Lung microvascular endothelial cell (primary cell): ENCODE results near the gene TRMT2A. TPM values are rescaled to one million over a fixed set of nuclear protein-coding genes. Genes with fewer than 3 reads are reported as not detected.

ENCODE experiments used
- DNase-seq, 2 donors: peaks; one replicate each; pipeline versions ENCODE4 v3.0.0 to v3.0.0-alpha.2; 2010; ENCODE audit warnings: low read depth in 2 of 2
- total RNA-seq: library from RNA; depleted of rRNA; stranded (reverse); fragments of >200 nt; gene quantifications from 2 replicates; pipeline ENCODE4 v1.2.1, GENCODE V29; 2014

The TRMT2A gene
- total RNA-seq, 1 donor from 2014 or later = 31.0 TPM

DNA sequence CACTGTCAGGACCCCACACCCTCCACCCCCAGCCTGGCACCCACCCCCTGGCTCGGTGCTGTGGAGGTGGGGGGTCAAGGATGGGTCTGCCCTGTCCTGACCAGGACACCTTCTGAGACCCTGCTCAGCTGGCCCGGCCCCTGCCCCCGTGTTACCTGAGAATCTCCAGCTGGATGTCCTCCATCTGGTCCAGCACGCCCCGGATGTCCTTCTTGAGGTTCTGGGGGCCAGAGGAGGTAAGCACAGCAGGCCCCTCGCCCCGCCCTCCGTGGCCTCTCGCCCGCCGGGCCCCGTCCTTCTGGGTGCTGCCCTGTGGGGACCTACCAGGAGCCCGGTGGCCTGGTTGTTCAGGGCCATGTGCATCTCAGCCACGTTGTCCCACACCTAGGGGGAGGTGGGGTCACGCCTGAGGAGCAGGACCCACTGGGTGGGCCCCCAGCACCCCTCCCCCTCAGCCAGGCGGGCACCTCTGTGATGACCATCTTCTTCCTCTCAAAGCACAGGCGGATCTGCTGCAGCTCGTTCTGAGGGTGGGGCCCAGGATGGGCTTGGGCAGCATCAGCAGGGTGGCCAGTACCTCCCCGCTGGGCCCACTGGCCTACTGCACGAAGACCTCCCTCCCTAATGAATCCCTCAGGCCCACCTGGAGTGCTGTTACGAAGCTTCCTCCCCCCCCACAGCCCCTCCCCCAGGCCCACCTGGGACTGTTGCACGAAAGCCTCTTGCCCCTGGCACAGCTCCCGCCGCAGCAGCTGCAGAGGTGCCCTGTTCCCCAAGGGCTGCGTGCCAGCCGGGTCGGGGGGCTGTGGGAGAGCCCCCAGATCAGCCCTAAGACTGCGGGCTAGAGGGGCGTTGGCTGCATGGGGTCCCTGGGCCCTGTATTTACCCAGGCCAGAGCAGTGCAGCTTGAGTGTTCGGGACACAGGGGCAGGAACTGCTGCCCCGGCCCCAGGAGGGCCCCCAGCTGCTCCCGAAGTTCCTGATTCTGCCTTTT is 32.5 kb upstream of the TRMT2A start:
- DNase-seq = no peak

DNA sequence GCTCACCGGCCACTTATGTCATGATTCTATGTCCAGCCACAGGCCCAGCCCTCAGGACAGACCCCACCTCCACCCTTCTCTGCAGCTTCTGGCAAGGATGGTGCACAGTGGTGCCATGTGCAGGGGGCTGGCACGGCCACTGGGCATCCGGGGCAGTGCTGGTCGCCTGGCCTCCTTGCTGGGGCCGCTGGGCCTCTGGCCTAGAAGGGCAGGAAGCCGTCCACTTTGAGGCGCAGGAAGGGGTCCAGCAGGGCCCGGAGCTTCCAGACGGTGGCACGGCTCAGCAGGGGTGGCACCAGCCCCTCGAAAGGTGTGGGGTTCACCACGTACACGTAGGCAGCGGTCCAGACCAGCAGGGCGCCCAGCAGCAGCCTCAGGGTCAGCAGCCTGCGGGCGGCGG is 31.4 kb upstream of the TRMT2A start:
- no peak for DNase-seq

DNA sequence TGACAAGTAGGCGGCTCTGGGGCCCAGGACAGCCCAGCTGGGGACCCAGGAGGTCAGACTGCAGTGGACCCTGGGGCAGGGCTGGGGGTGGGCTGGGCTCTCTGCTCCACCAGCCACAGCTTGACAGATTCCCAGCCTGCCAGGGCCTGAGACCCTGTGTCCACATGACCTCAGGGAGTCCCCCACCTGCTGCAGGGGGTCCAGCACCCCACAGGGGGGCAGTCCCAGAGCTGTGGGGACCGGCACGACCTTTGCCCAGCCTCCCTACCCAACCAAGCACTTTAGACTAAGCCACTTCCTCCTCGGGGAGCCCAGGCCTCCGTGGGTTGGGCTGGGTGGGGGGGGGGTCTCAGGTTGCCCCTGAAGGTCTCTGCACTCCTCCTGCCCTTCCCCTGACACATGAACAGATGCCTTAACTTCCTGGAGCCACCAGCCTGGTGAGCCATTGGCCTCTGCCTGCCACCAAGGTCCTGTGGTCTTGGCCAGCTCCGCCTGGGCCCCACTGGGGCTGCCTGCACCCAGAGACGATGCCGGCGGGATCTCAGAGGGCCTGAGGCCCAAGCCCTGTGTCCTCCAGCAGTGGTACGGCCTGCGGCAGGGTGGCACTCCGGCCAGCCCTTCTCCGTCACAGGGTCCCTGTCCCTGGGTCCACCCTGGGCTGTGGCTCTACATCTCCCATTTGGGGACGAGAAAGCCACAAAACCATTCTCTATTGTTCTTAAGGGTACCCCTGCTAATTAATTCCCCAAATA is 30.4 kb upstream of the TRMT2A start:
- DNase-seq = no peak

DNA sequence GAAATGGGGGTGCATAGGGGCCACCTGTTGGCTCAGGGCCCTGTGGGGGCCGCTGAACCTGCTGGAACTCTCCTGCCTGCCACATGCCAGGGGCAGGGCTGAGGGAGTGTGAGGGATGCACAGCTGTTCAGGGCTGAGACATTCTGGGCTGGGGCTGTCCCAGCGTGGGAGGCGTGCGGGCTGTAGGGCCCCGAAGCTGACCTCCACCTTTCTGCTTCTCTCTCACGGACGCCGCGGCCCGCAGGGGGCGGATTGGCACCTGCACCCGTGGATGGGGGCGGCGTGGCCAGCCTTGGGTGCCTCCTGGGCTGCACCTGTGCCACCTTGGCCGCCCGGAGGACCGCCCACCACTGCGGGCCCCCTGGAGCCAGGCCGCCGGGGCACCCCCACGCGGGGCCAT is 29.8 kb upstream of the TRMT2A start:
- no peak for DNase-seq

DNA sequence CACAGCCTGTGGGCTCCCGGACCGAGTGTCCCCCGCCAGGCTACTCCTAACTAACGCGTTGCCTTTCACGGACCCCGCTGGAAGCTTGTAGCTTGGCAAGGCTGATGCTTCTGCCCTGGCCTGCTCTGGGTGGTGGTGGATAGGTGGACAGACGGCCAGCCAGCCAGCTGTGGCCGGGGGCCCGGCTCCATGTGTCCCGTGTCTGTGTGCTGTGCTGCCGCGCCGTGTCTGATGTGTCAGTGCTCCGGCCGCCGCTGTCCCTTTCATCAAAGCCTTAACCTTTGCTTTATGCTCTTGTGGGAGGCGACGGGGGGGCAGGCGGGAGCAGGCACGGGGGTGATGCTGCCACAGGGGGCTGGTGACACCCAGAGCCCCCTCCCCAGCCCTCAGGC is 28.8 kb upstream of the TRMT2A start:
- no peak for DNase-seq

DNA sequence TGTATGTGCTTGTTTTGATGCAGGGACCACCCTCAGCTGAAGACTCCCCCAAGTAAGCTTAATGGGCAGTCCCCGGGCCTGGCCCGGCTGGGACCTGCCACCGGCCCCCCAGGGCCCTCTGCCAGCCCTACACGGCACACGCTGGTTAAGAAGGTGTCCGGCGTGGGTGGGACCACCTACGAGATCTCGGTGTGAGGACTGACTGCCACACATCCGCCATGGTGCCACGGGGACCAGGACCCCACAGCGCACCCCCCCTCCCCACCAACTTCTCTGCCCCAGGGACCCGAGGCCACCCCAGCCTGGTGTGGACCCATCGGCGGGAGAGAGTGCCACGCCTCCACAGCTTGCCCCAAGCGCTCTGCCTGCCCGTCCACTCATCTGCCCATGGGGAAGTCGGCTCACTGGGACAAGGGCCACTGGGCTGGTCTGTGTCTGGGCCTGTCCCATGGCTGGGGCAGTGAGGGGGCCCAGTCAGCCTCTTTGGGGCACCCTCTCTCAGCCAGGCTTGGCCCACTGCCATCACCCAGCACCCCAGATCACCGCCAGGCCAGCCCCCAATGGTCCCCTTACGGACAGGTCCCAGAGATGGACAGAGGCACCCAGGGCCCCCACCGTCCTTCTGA is 28.3 kb upstream of the TRMT2A start:
- no peak for DNase-seq

DNA sequence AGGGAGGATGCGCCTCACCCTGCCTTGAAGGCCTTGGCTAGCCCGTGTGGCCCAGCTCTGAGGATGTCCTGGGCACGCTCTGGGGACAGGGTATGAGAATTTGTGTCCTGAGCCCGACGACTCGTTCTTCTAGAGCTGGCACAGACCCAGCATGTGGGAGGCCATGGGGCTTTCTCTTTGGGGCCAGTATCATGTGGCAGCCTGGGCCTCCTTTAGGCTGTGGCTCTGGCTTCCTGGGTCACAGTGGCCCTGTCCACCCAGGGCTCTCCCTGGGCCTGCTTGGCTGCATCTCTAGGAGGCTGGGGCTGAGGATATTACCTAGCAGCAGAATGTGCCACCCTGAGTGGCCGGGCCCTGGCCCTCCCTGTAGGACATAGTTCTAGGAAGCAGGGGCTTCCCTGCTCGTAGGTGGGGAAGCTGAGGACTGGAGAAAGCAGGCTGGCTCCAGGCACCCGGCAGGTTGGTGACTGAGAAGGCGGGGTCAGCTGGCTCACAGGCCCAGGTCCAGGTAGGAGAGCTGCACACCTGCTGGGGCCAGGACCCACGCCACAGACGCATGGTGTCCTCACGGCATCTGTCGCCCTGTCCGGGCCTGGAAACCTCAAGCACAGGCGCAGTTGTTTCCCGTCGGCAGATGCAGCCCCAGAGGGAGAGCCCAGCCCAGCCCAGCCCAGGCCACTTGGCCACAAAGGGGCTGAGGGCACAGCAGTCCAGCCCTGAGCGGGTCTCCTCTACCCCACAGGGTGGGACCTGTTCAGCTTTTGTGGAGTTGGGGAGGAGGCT is 27.0 kb upstream of the TRMT2A start:
- no peak for DNase-seq

DNA sequence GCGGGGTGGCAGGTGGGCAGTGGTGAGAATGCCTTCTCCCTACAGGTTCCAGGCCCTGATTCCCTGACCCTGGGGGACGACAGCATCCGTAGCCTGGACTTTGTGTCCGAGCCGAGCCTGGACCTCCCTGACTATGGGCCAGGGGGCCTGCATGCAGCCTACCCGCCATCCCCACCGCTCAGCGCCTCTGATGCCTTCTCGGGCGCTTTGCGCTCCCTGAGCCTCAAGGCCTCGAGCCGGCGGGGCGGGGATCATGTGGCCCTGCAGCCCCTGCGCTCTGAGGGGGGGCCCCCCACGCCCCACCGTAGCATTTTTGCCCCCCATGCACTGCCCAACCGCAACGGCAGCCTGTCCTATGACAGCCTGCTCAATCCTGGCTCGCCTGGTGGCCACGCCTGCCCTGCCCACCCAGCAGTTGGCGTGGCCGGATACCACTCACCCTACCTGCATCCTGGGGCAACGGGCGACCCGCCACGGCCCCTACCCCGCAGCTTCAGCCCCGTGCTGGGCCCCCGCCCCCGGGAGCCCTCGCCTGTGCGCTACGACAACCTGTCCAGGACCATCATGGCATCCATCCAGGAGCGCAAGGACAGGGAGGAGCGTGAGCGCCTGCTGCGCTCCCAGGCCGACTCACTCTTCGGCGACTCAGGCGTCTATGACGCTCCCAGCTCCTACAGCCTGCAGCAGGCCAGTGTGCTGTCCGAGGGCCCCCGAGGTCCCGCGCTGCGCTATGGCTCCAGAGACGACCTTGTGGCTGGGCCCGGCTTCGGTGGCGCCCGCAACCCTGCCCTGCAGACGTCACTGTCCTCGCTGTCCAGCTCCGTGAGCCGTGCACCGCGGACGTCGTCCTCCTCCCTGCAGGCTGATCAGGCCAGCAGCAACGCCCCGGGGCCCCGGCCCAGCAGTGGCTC is 25.9 kb upstream of the TRMT2A start:
- no peak for DNase-seq

DNA sequence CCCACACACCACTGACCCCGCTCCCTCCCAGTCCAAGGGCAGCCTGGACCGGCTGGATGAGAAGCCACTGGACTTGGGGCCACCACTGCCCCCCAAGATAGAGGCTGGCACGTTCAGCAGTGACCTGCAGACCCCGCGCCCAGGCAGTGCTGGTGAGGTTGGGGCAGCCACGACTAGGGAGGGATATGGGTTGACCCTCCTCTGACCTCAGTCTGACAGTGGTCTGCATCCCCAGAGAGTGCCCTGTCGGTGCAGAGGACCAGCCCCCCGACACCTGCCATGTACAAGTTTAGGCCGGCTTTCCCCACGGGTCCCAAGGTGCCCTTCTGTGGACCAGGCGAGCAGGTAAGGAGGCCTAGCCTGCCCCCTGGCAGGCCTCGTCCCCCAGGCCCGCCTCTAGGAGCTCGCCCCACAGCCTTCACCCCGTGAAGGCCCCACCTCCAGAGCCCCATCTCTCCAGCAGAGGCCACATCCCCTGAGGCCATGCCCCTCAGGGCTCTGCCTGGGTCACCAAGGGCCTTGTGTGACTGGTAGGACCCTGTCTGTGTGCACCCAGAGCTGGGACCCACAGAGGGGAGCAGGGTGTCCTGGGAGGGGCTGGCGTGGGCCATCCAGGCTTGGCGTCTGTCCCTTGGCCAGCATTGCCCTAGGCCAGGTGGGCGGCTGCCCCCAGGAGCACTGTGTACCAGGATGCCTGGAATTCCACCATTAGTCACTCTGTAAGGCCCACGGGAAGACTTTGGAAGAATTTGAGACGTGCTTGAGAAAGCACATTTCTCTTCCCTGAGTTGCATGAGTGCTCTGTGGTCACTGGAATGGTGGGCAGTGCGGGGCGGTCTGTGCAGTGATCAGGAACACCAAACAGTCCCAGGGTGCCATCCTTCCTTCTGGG is 24.4 kb upstream of the TRMT2A start:
- DNase-seq = no peak

DNA sequence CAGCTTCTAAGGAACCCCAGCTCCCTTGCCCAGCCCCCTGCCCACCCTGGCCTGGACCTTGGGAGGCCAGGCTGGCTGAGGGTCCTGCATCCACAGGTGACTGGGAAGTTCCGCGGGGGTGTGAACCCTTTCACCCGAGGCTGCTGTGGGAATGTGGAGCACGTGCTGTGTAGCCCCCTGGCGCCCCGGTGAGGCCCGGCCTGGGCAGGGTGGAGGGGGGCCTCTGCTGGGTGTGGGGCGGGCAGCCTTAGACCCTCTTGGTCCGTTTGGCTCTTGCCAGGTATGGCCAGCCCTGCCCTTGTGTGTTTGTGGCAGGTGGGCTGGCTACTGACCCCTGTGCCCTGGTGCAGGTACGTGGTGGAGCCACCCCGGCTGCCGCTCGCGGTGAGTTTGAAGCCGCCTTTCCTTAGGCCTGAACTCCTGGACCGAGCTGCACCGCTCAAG is 23.5 kb upstream of the TRMT2A start:
- no peak for DNase-seq

DNA sequence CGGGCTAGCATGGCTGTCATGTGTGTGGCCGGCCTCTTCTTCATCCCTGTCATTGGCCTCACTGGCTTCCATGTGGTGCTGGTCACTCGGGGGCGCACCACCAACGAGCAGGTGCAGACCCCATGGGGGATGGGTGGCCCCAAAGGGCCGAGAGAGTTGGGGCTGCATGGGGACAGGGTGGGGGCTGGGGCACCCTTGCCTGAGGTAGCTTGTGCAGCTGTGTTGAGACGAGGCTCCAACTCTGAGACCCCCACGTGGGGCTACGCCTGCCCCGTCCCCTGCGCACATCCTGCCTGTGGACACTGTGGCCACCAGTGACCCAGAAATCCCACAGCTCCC is 23.1 kb upstream of the TRMT2A start:
- DNase-seq = no peak

DNA sequence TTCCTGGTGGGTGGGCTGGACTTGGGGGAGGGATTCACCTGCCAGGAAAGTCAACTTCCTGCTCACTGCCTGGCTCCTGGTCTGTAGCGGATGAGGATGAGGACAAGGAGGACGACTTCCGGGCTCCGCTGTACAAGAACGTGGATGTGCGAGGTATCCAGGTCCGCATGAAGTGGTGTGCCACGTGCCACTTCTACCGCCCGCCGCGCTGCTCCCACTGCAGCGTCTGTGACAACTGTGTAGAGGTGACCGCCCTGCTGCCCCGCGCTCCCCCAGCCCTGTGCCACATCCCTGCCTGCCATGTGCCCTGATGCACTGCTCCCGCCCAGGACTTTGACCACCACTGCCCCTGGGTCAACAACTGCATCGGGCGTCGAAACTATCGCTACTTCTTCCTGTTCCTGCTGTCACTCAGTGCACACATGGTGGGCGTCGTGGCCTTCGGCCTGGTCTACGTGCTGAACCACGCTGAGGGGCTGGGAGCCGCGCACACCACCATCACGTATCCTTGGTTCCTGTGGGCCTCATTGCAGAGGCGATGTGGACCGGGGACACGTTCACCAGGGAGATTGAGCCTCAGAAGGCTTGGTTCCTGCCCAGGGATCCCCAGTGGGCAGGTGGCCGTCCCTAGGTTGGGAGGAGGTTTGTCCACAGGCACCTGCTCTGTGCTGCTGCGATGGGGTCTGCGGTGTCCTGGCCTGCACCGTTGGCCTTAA is 22.5 kb upstream of the TRMT2A start:
- no peak for DNase-seq

DNA sequence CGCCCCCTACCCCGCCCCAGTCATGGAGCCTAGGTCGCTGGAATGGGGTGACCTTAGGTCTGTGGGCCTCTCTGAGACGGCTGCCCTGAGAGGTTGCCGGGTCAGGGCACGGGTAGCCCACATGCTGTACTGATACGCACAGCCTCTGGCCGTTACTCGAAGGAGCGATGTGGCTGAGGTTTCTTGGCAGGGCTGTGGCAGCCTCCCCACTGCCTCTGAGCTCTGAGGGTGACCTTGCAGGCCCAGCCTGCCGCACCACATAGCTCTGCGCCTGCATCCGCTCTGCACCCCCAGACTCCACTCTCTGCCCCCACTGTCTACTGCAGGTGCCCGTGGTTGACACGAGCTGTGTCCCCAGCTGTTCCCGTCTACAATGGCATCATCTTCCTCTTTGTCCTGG is 21.8 kb upstream of the TRMT2A start:
- DNase-seq = no peak

DNA sequence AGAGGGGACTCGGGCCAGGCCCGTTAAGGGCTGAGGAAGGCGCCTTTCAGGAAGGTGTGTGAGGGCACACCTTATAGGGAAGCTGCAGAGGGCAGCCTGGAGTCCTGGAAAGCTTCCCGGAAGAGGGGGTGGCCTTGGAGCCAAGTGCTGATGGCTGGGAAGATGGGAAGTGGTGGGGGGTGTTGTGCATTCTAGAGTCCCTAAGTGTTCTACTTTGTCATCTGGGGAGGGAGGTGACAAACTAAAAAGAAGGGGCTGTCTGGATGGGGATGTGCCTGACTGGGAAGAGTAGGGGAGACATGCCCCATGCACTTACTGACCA is 21.4 kb upstream of the TRMT2A start:
- DNase-seq = no peak

DNA sequence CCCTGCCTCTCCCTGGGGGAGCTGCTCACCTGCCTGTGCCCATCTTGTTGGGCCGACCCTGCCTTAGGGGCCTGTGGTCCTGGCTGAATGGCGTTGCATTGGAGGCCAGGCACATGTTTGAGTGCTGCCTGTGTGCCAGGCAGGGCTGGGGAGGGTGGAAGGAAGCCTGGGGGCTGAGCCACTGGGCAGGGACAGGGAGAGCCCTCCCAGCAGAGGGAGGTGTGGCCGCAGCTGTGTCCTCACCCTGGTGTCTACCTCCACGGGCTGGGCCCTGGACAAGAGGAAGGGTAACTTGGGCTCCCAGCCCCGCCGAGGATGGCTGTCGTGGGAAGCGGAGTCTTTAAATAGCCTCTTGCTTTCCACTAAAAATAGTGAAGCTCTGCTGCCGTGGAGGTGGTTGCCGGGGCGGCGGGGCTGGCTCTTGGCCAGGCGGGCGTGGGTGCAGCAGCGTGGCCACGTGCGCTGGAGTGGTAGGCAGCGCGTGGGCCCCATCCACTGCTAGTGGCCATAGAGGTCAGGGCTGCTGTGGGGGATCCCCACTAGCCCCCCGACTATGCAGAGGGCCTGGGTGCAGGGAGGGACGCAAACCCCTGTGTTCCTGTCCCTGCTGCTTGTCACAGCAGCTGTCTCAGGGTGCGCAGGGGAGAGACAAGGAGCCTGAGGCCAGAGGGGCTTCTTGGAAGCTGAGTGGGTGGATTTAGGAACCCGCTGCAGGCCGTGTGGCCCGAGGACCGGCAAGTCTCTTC is 20.8 kb upstream of the TRMT2A start:
- peak in 1 of 2 donors; percentile 31 for DNase-seq

DNA sequence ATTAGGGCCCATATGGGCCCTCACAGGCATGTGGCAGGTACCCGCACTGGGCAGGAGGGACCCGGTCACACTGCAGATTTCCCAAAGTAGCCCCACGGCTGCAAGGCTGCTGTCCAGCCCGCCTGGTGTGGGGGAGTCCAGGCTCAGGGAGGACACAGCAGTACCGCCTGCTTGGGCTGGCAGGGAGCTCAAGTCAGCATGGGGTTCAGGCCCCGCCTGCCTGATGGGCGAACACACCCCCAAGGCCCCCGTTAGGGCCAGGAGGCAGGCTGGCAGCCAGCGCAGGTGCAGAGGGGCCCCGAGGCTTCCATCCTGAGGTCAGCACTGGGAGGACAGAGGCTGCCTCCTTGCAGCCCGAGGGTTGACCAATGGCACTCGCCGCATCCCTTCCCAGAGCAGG is 20.1 kb upstream of the TRMT2A start:
- DNase-seq = no peak

DNA sequence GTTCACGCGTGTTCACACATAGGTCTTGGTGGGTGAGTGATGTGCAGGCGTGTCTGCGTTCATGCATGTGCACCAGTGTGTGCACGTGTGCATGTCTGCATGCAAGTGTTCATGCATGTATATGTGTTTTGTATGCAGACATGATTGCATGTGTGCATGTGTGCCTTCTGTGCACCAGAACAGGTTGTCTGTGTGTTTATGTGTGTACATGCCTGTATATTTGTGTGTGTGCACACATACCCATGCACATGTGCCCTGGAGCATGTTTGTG is 19.5 kb upstream of the TRMT2A start:
- DNase-seq = no peak

DNA sequence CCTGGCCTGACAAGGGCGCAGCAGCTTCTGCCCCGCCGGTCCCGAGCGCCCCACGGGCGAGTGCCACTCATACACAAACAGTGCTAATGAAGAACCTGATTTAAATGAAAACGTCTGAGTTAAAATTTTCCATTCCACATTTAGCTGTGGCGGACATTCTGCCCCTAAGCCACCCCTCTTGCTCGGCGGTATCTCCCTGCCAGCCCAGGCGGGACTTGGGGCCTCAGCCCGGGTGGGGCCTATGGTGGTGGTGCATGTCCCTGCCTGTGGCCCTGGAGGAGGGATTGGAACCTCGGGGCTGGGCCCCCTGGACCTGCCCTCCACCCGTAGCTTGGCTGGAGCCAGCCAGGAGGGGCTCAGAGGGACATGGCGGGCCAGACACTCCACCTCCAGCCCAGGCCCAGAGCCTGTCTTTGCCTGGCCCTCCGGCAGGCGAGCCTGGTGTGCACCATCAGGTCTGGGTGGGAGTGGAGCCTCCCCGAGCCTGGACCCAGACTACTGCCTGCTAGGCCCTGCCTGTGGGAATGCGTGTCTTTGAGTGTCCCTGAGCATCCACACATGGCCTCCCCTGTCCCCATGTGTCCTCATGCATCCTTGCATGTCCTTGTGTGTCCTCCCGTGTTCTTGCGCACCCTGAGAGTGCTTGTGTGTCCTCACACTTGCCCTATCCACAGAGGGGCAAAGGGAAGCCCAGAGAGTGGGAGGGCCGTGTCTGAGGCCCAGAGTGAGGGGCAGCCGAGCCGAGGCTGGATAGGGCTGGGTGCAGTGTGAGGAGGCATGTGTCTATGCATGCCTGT is 19.0 kb upstream of the TRMT2A start:
- no peak for DNase-seq
